Measurements from ENCODE around the gene BSDC1.
A peak's percentile ranks its signal among the peaks of the same experiment; 100 is the strongest.

BSDC1 gene

DNA sequence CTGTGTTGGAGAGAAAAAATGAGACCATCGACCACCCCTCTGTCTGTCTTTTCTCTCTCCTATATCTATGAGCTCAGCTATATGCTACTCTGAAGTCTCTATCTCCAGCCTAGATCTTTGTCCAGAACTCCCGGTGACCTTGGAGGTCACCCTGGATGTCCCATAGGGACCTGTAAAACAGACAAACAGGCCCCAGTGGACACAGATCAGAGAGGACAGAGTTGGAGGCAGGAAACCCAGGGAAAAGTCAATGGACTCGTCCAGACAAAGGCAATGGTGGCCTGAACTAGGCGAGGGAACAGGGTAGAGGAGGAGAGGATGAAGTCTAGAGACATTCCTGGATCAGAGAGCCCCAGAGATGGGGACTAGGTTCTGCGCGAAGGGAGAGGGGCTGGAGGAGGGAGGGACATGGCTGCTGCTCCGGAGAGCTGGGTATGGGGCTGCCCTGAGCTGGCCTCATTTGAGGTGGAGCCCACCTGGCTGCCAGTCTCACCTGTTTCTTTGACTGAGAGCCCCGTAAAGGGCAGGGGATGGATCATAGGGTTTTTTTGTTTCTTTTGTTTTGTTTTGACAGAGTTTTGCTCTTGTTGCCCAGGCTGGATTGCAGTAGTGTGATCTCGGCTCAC is 47.6 kb downstream of the BSDC1 start:
- Histone ChIP-seq H3K9ac (ENCODE audit: low read length) (no peak overlapping the region), H3K4ac (ENCODE audit: low read depth, low read length) (no peak overlapping the region), H3K9me3 (ENCODE audit: insufficient read depth, low read depth, low read length) (peaks cover 2% of the 10 kb centered on the region), H3K4me1 (ENCODE audit: control insufficient read depth in 1 of 2, insufficient read depth in 2 of 2, low read length in 2 of 2) (peaks cover 13 to 19% of the 10 kb centered on the region in 2 experiments), H4K8ac (ENCODE audit: low read depth, low read length) (no peak overlapping the region), H3K27me3 (ENCODE audit: insufficient read depth, low read length) (no peaks in the 10 kb centered on the region), H2AFZ (ENCODE audit: insufficient read depth, low read length, poor library complexity) (no peak overlapping the region), H4K91ac (ENCODE audit: low read depth, low read length) (no peak overlapping the region), H3K23ac (ENCODE audit: low read length) (no peak overlapping the region), H3K79me1 (ENCODE audit: low read length) (peaks cover 4% of the 10 kb centered on the region), H2AK5ac (ENCODE audit: low read length) (no peak overlapping the region), H3K4me2 (ENCODE audit: low read length) (no peak overlapping the region), H3K14ac (ENCODE audit: low read length) (no peak overlapping the region), H3K27ac (ENCODE audit: low read depth, low read length) (no peak overlapping the region), H3K4me3 (ENCODE audit: low read depth, low read length) (no peak overlapping the region), H2BK12ac (ENCODE audit: low read length) (peak overlapping the region; percentile 6), H3K79me2 (ENCODE audit: control insufficient read depth, insufficient read depth, low read length, poor library complexity) (peaks cover 2% of the 10 kb centered on the region), H2BK5ac (ENCODE audit: low read depth, low read length, poor library complexity) (peak overlapping the region; percentile 4), H3K18ac (ENCODE audit: low read length) (no peak overlapping the region), H4K12ac (ENCODE audit: low read depth, low read length) (no peak overlapping the region), H3K36me3 (ENCODE audit: control insufficient read depth in 1 of 2, insufficient read depth in 2 of 2, low read length in 2 of 2) (no peaks in the 10 kb centered on the region), H2BK120ac (ENCODE audit: insufficient read depth, low read length, poor library complexity) (no peak overlapping the region)
- no peak for DNase-seq
- WGBS (ENCODE audit: extremely low coverage, insufficient coverage, insufficient read length), result no CpG with 5 or more reads among the region's 9 CpGs

DNA sequence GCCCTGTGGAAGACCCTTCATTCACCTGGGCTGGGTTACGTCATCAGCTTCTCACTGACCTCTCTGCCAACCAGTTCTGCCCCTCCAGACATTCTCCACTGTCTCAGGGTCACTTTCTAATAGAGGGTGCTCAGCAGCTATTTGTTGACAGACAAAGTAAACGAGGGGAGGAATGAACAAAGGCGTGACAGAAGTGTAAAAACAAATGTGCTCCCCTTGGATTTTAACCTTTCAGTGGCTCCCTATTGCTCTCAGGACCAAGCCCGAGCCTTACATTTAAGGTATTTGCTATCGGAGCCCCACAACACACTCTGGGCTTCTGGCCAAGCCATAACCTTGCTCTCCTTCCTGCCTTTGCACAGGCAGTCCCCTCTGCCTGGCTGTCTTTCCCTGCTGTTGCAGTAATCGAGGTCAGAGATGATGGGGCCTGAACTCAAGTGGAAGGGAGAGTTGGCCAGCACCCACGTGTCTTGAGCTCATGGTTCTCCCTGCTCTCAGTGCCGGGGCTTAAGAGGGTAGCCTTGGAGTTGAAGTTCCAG is 48.9 kb downstream of the BSDC1 start:
- no peak overlapping the region for H3K18ac ChIP-seq (ENCODE audit: low read length)
- H3K23ac ChIP-seq (ENCODE audit: low read length), result no peak overlapping the region
- H3K79me2 ChIP-seq (ENCODE audit: control insufficient read depth, insufficient read depth, low read length, poor library complexity), result no peaks in the 10 kb centered on the region
- no CpG with 5 or more reads among the region's 8 CpGs for WGBS (ENCODE audit: extremely low coverage, insufficient coverage, insufficient read length)
- H3K14ac ChIP-seq (ENCODE audit: low read length), result no peak overlapping the region
- no peak overlapping the region for H2BK120ac ChIP-seq (ENCODE audit: insufficient read depth, low read length, poor library complexity)
- no peak for DNase-seq
- H3K4me3 ChIP-seq (ENCODE audit: low read depth, low read length), result no peak overlapping the region
- no peak overlapping the region for H2AK5ac ChIP-seq (ENCODE audit: low read length)
- H3K9me3 ChIP-seq (ENCODE audit: insufficient read depth, low read depth, low read length), result no peaks in the 10 kb centered on the region
- H2BK5ac ChIP-seq (ENCODE audit: low read depth, low read length, poor library complexity), result no peak overlapping the region
- no peaks in the 10 kb centered on the region for H3K27me3 ChIP-seq (ENCODE audit: insufficient read depth, low read length)
- no peaks in the 10 kb centered on the region for H3K79me1 ChIP-seq (ENCODE audit: low read length)
- H4K12ac ChIP-seq (ENCODE audit: low read depth, low read length), result no peak overlapping the region
- H3K9ac ChIP-seq (ENCODE audit: low read length), result no peak overlapping the region
- H4K8ac ChIP-seq (ENCODE audit: low read depth, low read length), result no peak overlapping the region
- H3K4me1 ChIP-seq (ENCODE audit: control insufficient read depth in 1 of 2, insufficient read depth in 2 of 2, low read length in 2 of 2), result peaks cover 17 to 23% of the 10 kb centered on the region in 2 experiments
- H3K4ac ChIP-seq (ENCODE audit: low read depth, low read length), result no peak overlapping the region
- H3K27ac ChIP-seq (ENCODE audit: low read depth, low read length), result no peak overlapping the region
- no peak overlapping the region for H2AFZ ChIP-seq (ENCODE audit: insufficient read depth, low read length, poor library complexity)
- H2BK12ac ChIP-seq (ENCODE audit: low read length), result no peak overlapping the region
- no peaks in the 10 kb centered on the region for H3K36me3 ChIP-seq (ENCODE audit: control insufficient read depth in 1 of 2, insufficient read depth in 2 of 2, low read length in 2 of 2)
- H3K4me2 ChIP-seq (ENCODE audit: low read length), result no peak overlapping the region
- H4K91ac ChIP-seq (ENCODE audit: low read depth, low read length), result no peak overlapping the region

DNA sequence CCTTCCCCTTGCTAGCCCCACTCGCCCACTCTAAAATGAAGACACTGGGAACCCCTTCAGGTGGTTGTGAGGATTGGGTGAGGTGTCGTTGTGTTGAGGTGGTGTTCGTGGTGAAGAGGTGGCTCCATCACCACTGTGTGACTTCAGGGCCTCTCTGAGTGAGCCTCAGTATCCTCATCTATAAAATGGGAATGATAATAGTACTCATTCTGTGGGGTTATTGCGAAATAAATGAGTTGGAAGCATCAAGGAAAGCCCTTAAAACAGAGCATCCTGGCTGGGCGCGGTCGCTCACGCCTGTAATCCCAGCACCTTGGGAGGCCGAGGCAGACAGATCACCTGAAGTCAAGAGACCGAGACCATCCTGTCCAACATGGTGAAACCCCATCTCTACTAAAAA is 51.5 kb downstream of the BSDC1 start:
- no peak overlapping the region for H2AK5ac ChIP-seq (ENCODE audit: low read length)
- H3K36me3 ChIP-seq (ENCODE audit: control insufficient read depth in 1 of 2, insufficient read depth in 2 of 2, low read length in 2 of 2), result no peaks in the 10 kb centered on the region
- no CpG with 5 or more reads among the region's 10 CpGs for WGBS (ENCODE audit: extremely low coverage, insufficient coverage, insufficient read length)
- no peak overlapping the region for H2AFZ ChIP-seq (ENCODE audit: insufficient read depth, low read length, poor library complexity)
- no peak overlapping the region for H2BK5ac ChIP-seq (ENCODE audit: low read depth, low read length, poor library complexity)
- no peak for DNase-seq
- no peak overlapping the region for H4K8ac ChIP-seq (ENCODE audit: low read depth, low read length)
- no peak overlapping the region for H3K4me3 ChIP-seq (ENCODE audit: low read depth, low read length)
- H4K91ac ChIP-seq (ENCODE audit: low read depth, low read length), result no peak overlapping the region
- no peak overlapping the region for H3K23ac ChIP-seq (ENCODE audit: low read length)
- no peak overlapping the region for H3K18ac ChIP-seq (ENCODE audit: low read length)
- H3K4ac ChIP-seq (ENCODE audit: low read depth, low read length), result no peak overlapping the region
- peaks cover 35 to 43% of the 10 kb centered on the region in 2 experiments for H3K4me1 ChIP-seq (ENCODE audit: control insufficient read depth in 1 of 2, insufficient read depth in 2 of 2, low read length in 2 of 2)
- H3K79me1 ChIP-seq (ENCODE audit: low read length), result peaks cover 12% of the 10 kb centered on the region
- no peak overlapping the region for H2BK12ac ChIP-seq (ENCODE audit: low read length)
- no peak overlapping the region for H4K12ac ChIP-seq (ENCODE audit: low read depth, low read length)
- no peak overlapping the region for H3K4me2 ChIP-seq (ENCODE audit: low read length)
- no peaks in the 10 kb centered on the region for H3K9me3 ChIP-seq (ENCODE audit: insufficient read depth, low read depth, low read length)
- H3K9ac ChIP-seq (ENCODE audit: low read length), result no peak overlapping the region
- no peak overlapping the region for H2BK120ac ChIP-seq (ENCODE audit: insufficient read depth, low read length, poor library complexity)
- no peaks in the 10 kb centered on the region for H3K79me2 ChIP-seq (ENCODE audit: control insufficient read depth, insufficient read depth, low read length, poor library complexity)
- no peak overlapping the region for H3K27ac ChIP-seq (ENCODE audit: low read depth, low read length)
- no peak overlapping the region for H3K14ac ChIP-seq (ENCODE audit: low read length)
- no peaks in the 10 kb centered on the region for H3K27me3 ChIP-seq (ENCODE audit: insufficient read depth, low read length)

DNA sequence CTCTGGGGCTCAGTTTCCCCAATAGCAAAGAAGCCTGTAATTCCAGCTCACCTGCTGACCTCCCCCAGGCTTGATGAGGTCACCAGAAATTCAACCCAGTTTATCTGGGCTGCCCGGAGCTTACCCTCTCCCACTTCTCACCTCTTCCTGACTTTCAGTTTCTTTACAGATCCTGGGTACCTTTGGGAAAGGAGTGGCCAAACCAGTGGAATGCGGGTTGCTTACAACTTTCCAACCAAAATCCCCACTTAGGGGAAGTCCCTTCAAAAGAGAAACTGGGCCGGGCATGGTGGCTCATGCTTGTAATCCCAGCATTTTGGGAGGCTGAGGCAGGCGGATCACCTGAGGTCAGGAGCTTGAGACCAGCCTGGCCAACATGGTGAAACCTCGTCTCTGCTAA is 52.3 kb downstream of the BSDC1 start:
- no CpG with 5 or more reads among the region's 5 CpGs for WGBS (ENCODE audit: extremely low coverage, insufficient coverage, insufficient read length)
- H3K79me2 ChIP-seq (ENCODE audit: control insufficient read depth, insufficient read depth, low read length, poor library complexity), result no peaks in the 10 kb centered on the region

More for the DNA sequence above, 52.3 kb downstream of the BSDC1 start:
- Histone ChIP-seq H2BK120ac (ENCODE audit: insufficient read depth, low read length, poor library complexity) (no peak overlapping the region), H3K4ac (ENCODE audit: low read depth, low read length) (no peak overlapping the region), H3K4me2 (ENCODE audit: low read length) (no peak overlapping the region), H3K79me1 (ENCODE audit: low read length) (peaks cover 12% of the 10 kb centered on the region), H2BK12ac (ENCODE audit: low read length) (no peak overlapping the region), H2AFZ (ENCODE audit: insufficient read depth, low read length, poor library complexity) (no peak overlapping the region), H3K9me3 (ENCODE audit: insufficient read depth, low read depth, low read length) (no peaks in the 10 kb centered on the region), H3K23ac (ENCODE audit: low read length) (no peak overlapping the region), H3K14ac (ENCODE audit: low read length) (no peak overlapping the region), H4K8ac (ENCODE audit: low read depth, low read length) (no peak overlapping the region), H2BK5ac (ENCODE audit: low read depth, low read length, poor library complexity) (no peak overlapping the region), H3K27ac (ENCODE audit: low read depth, low read length) (no peak overlapping the region), H3K9ac (ENCODE audit: low read length) (no peak overlapping the region), H3K4me3 (ENCODE audit: low read depth, low read length) (no peak overlapping the region), H4K91ac (ENCODE audit: low read depth, low read length) (no peak overlapping the region), H3K4me1 (ENCODE audit: control insufficient read depth in 1 of 2, insufficient read depth in 2 of 2, low read length in 2 of 2) (peaks cover 39 to 50% of the 10 kb centered on the region in 2 experiments), H3K18ac (ENCODE audit: low read length) (no peak overlapping the region), H3K27me3 (ENCODE audit: insufficient read depth, low read length) (no peaks in the 10 kb centered on the region), H3K36me3 (ENCODE audit: control insufficient read depth in 1 of 2, insufficient read depth in 2 of 2, low read length in 2 of 2) (no peaks in the 10 kb centered on the region), H4K12ac (ENCODE audit: low read depth, low read length) (no peak overlapping the region), H2AK5ac (ENCODE audit: low read length) (no peak overlapping the region)
- no peak for DNase-seq

Measured in trophoblast cell (in vitro differentiated cells and primary cell).